Tibial artery (tissue), 4 donors: ENCODE measurements around the gene CCNDBP1.
"Not testable (repeated sequence)": the region's sequence is repeated elsewhere in the genome, so short reads cannot be mapped to it uniquely, and the experiment has no call there.

ENCODE experiments used
- DNase-seq, 2 donors: peaks; one replicate each; pipeline ENCODE4 v3.0.0-alpha.2; 2019
- H3K27ac ChIP-seq, 2 donors: fragments of 200-600 bp; sonication (generic) in 1 of 2; 1 replicate in 1 of 2; 2 replicates in 1 of 2; pipeline ENCODE4 v1.5.1; 2018 to 2019; ENCODE audit warnings: mild to moderate bottlenecking in 1 of 2
- H3K27me3 ChIP-seq, 2 donors: fragments of 200-600 bp; sonication (generic) in 1 of 2; one replicate each; pipeline versions ENCODE4 v1.5.1 to v1.6.0; 2016 to 2019
- H3K36me3 ChIP-seq, 3 donors: fragments of 200-600 bp; sonication (generic) in 2 of 3; one replicate each; pipeline ENCODE4 v1.5.1; 2016 to 2019; ENCODE audit warnings: mild to moderate bottlenecking in 2 of 3
- H3K4me1 ChIP-seq, 4 donors: fragments of 200-600 bp; sonication (generic) in 2 of 4; 1 replicate in 3 of 4; 2 replicates in 1 of 4; pipeline ENCODE4 v1.5.1; 2016 to 2019
- H3K4me3 ChIP-seq, 2 donors: fragments of 200-600 bp; sonication (generic) in 1 of 2; 1 replicate in 1 of 2; 2 replicates in 1 of 2; pipeline ENCODE4 v1.5.1; 2018 to 2019; ENCODE audit warnings: mild to moderate bottlenecking in 2 of 2
- H3K9me3 ChIP-seq, 3 donors: fragments of 200-600 bp; sonication (generic) in 1 of 3; one replicate each; pipeline ENCODE4 v1.5.1; 2016 to 2019
- CTCF ChIP-seq, 2 experiments: fragments of 200-600 bp in 1 of 2; fragments of 450-650 bp in 1 of 2; IDR thresholded peaks; one replicate each; pipeline ENCODE4 v1.5.1; 2017 to 2019; ENCODE audit warnings: antibody characterized with exemption in 2 of 2, mild to moderate bottlenecking in 1 of 2, moderate library complexity in 1 of 2
- intact Hi-C: fragments of 100-400 bp; cut with DNase I; formaldehyde crosslinking; loops from one replicate; pipeline ENCODE4 v1.15.0; 2023; ENCODE audit warnings: low total_unique reads

CCNDBP1 gene

GRCh38 chr15:43151688-43152087, 33.5 kb upstream of the CCNDBP1 start:
- Histone ChIP-seq H3K4me3 (no peak overlapping the region), H3K9me3 (no peaks in the 10 kb centered on the region), H3K4me1 (no peaks in the 10 kb centered on the region), H3K36me3 (peaks cover 62 to 79% (median 64%) of the 10 kb centered on the region in 3 donors), H3K27me3 (no peaks in the 10 kb centered on the region), H3K27ac (no peak overlapping the region)
- intact Hi-C loops: no loop called here
- no peak for TF ChIP-seq CTCF (IDR thresholded peaks at IDR 0.05)
- DNase-seq: no peak

GRCh38 chr15:43153269-43153668, 31.9 kb upstream of the CCNDBP1 start:
- Histone ChIP-seq H3K27ac (no peak overlapping the region), H3K36me3 (peaks cover 62 to 80% (median 66%) of the 10 kb centered on the region in 3 donors), H3K9me3 (no peaks in the 10 kb centered on the region), H3K4me3 (no peak overlapping the region), H3K4me1 (no peaks in the 10 kb centered on the region), H3K27me3 (no peaks in the 10 kb centered on the region)
- no peak for TF ChIP-seq CTCF (IDR thresholded peaks at IDR 0.05)
- intact Hi-C loops: no loop called here
- DNase-seq: no peak

GRCh38 chr15:43165801-43166325, 19.3 kb upstream of the CCNDBP1 start:
- peaks cover 0 to 7% (median 0%) of the 10 kb centered on the region in 4 donors for H3K4me1 ChIP-seq
- no peak overlapping the region for H3K4me3 ChIP-seq
- H3K27ac ChIP-seq: no peak overlapping the region
- intact Hi-C loops: no loop called here
- H3K27me3 ChIP-seq: no peaks in the 10 kb centered on the region
- TF ChIP-seq CTCF (IDR thresholded peaks at IDR 0.05): no peak
- DNase-seq: no peak
- H3K9me3 ChIP-seq: no peaks in the 10 kb centered on the region
- H3K36me3 ChIP-seq: peaks cover 18 to 60% (median 39%) of the 10 kb centered on the region in 3 donors

GRCh38 chr15:43167261-43167660, 17.9 kb upstream of the CCNDBP1 start:
- H3K9me3 ChIP-seq, H3K27me3 ChIP-seq, intact Hi-C loops, H3K4me3 ChIP-seq, DNase-seq, H3K4me1 ChIP-seq, H3K27ac ChIP-seq: not testable (repeated sequence)
- peaks cover 32 to 55% (median 36%) of the 10 kb centered on the region in 3 donors for H3K36me3 ChIP-seq

- H3K9me3 ChIP-seq: no peaks in the 10 kb centered on the region
Measured at GRCh38 chr15:43168192-43169107, 16.8 kb upstream of the CCNDBP1 start.

More at GRCh38 chr15:43168192-43169107, 16.8 kb upstream of the CCNDBP1 start:
- H3K36me3 ChIP-seq: peaks cover 43 to 48% (median 45%) of the 10 kb centered on the region in 3 donors
- no peak overlapping the region for H3K4me3 ChIP-seq
- no peak for TF ChIP-seq CTCF (IDR thresholded peaks at IDR 0.05)
- no peak overlapping the region for H3K27ac ChIP-seq
- DNase-seq: no peak
- no peaks in the 10 kb centered on the region for H3K27me3 ChIP-seq
- intact Hi-C loops: no loop called here
- H3K4me1 ChIP-seq: peaks cover 0 to 7% (median 0%) of the 10 kb centered on the region in 4 donors
